GM23338 (cell line): ENCODE data around the gene SLC30A5. TPM values are rescaled to one million over a fixed set of nuclear protein-coding genes. Genes with fewer than 3 reads are reported as not detected.
"Not testable (repeated sequence)": the region's sequence is repeated elsewhere in the genome, so short reads cannot be mapped to it uniquely, and the experiment has no call there.

Source experiments
- ATAC-seq: fragments of 200-7000 bp; cut with Tn5 transposase; 3 replicates; pipeline ENCODE4 v1.9.1; 2020
- DNase-seq: peaks from one replicate; pipeline ENCODE4 v3.0.0-alpha.2; 2015; ENCODE audit warnings: low spot score
- H2AFZ ChIP-seq: fragments of 200-600 bp; sonication (generic); 2 replicates; pipeline ENCODE4 v1.8.0; 2016; ENCODE audit warnings: antibody characterized with exemption, mild to moderate bottlenecking, moderate library complexity
- H3F3A ChIP-seq: fragments of 200-600 bp; sonication (generic); replicated peaks from 2 replicates; pipeline ENCODE4 v1.8.0; 2017; ENCODE audit warnings: antibody characterized with exemption, mixed run types, low read depth
- H3K27ac ChIP-seq: fragments of 200-600 bp; sonication (generic); 2 replicates; pipeline ENCODE4 v1.6.1; 2016; ENCODE audit warnings: low read depth
- H3K27me3 ChIP-seq: fragments of 200-600 bp; sonication (generic); 2 replicates; pipeline ENCODE4 v1.8.0; 2016; ENCODE audit warnings: mild to moderate bottlenecking, mixed run types, moderate library complexity; ENCODE audit not compliant: insufficient read depth
- H3K36me3 ChIP-seq: fragments of 200-600 bp; sonication (generic); 2 replicates; pipeline ENCODE4 v1.8.0; 2016; ENCODE audit warnings: mild to moderate bottlenecking; ENCODE audit not compliant: insufficient read depth
- H3K4me1 ChIP-seq: fragments of 200-600 bp; sonication (generic); 2 replicates; pipeline ENCODE4 v1.8.0; 2016; ENCODE audit warnings: mild to moderate bottlenecking, moderate library complexity; ENCODE audit not compliant: insufficient read depth
- H3K4me2 ChIP-seq: fragments of 200-600 bp; sonication (generic); 2 replicates; pipeline ENCODE4 v1.7.1; 2017; ENCODE audit warnings: mixed run types
- H3K4me3 ChIP-seq: fragments of 200-600 bp; sonication (generic); 2 replicates; pipeline ENCODE4 v1.6.1; 2016; ENCODE audit warnings: mixed run types
- H3K79me2 ChIP-seq: fragments of 200-600 bp; sonication (generic); replicated peaks from 2 replicates; pipeline ENCODE4 v1.8.0; 2017; ENCODE audit warnings: mild to moderate bottlenecking; ENCODE audit not compliant: insufficient read depth
- H3K9me2 ChIP-seq: fragments of 200-600 bp; sonication (generic); 2 replicates; pipeline ENCODE4 v1.8.0; 2017; ENCODE audit not compliant: insufficient read depth
- H4K20me1 ChIP-seq: fragments of 200-600 bp; sonication (generic); replicated peaks from 2 replicates; pipeline ENCODE4 v1.8.0; 2017; ENCODE audit warnings: mild to moderate bottlenecking; ENCODE audit not compliant: insufficient read depth
- H3K27ac Mint-ChIP-seq: 2 replicates; pipeline ENCODE4 v1.8.0; 2020; ENCODE audit warnings: inconsistent platforms, mild to moderate bottlenecking, moderate library complexity, mixed read lengths
- H3K27me3 Mint-ChIP-seq: 3 replicates; pipeline ENCODE4 v1.8.0; 2022; ENCODE audit warnings: low read depth, mild to moderate bottlenecking, moderate library complexity, mixed read lengths, inconsistent platforms; ENCODE audit not compliant: insufficient read depth, poor library complexity
- H3K36me3 Mint-ChIP-seq: 3 replicates; pipeline ENCODE4 v1.8.0; 2021; ENCODE audit warnings: low read depth, mild to moderate bottlenecking, inconsistent platforms, moderate library complexity, mixed read lengths
- H3K4me1 Mint-ChIP-seq: 3 replicates; pipeline ENCODE4 v1.8.0; 2020; ENCODE audit warnings: mild to moderate bottlenecking, inconsistent platforms, mixed read lengths
- H3K4me3 Mint-ChIP-seq: 3 replicates; pipeline ENCODE4 v1.8.0; 2021; ENCODE audit warnings: moderate library complexity, mild to moderate bottlenecking, inconsistent platforms, mixed read lengths
- H3K9me3 Mint-ChIP-seq: 3 replicates; pipeline ENCODE4 v1.8.0; 2020; ENCODE audit warnings: moderate library complexity, mild to moderate bottlenecking, inconsistent platforms, mixed read lengths
- EZH2 ChIP-seq: fragments of 200-600 bp; sonication (generic); IDR thresholded peaks from one replicate; pipeline ENCODE4 v1.8.0; 2017; ENCODE audit warnings: antibody characterized with exemption, mild to moderate bottlenecking, low read depth; ENCODE audit not compliant: unreplicated experiment
- POLR2AphosphoS5 ChIP-seq: IDR thresholded peaks from 2 replicates; pipeline ENCODE4 v1.6.1; 2016; ENCODE audit warnings: antibody characterized with exemption, low read depth
- REST ChIP-seq: IDR thresholded peaks from one replicate; pipeline ENCODE4 v1.6.1; 2018; ENCODE audit warnings: antibody characterized with exemption; ENCODE audit not compliant: unreplicated experiment
- ZNF114 ChIP-seq: fragments of 250-450 bp; sonication (Bioruptor Pico); IDR thresholded peaks from 2 replicates; pipeline ENCODE4 v1.5.0; 2020; ENCODE audit warnings: mild to moderate bottlenecking, moderate library complexity
- ZNF331 ChIP-seq: fragments of 250-450 bp; sonication (Bioruptor Pico); IDR thresholded peaks from 2 replicates; pipeline ENCODE4 v1.5.0; 2020; ENCODE audit warnings: low read depth, mild to moderate bottlenecking, moderate library complexity
- polyA plus RNA-seq: library from polyadenylated mRNA; unstranded; fragments of >200 nt; fragmentation: Nextera tagmentation; extraction: Ambion mirVana; gene quantifications from 2 replicates; pipeline ENCODE4 v1.2.1, GENCODE V29; 2016
- total RNA-seq: library from RNA; depleted of rRNA; stranded (reverse); fragments of >200 nt; shearing (Covaris generic); gene quantifications from 2 replicates; pipeline ENCODE4 v1.2.3, GENCODE V29; 2014
- TF ChIP-seq, protein P1 (sequence below), 2 experiments: fragments of 200-600 bp in 1 of 2; sonication (generic) in 1 of 2; conservative IDR thresholded peaks; 2 replicates each; pipeline versions ENCODE4 v1.5.1 to v1.6.1; 2016 to 2017; ENCODE audit warnings: antibody characterized with exemption in 2 of 2, low read depth in 2 of 2, mild to moderate bottlenecking in 2 of 2, moderate library complexity in 1 of 2

The SLC30A5 gene
- total and polyA plus RNA-seq, 2 experiments from 2014 or later: 38.2 to 43.2 TPM

DNA sequence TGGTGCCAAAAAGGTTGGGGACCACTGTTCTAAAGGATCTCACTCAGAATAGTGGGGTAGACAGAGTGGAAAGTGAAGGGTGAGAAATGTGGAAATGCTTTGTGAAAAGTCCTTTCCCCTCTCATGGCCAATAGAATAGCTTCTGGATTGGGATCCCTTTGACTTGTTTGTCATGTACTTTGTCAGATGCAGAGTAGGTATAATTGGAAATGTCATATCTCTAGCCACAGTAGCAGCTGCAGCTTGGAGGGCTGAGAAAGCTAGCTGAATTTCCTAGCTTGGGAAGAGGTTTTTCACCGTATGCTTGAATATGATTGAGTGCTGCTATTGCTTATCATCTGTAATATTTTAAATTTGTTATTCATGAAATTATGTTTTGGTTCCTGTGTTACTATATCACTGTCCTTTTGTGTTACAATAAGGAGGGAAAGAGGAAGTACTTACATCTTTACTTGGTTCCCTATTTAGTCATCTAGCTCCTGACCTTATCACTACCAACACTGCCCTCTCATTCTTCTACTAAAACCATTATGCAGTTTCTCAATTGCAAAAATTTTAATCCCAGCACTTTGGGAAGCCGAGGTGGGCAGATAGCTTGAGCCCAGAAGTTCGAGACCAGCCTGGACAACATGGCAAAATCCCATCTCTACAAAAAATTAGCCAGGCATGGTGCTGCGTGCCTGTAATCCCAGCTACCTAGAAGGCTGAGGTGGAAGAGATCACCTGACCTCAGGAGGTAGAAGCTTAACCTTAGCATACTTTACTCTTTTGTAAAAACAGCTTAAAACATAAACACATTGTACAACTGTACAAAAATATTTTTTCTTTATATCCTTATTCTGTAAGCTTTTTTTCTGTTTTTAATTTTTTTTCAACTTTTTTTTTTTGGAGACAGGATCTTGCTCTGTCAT lies 12.4 kb downstream of the SLC30A5 start (continued):
- no peak for TF ChIP-seq ZNF114 (CRISPR knock-in tag)
- no peak for TF ChIP-seq EZH2
- no peak for TF ChIP-seq POLR2AphosphoS5
- TF ChIP-seq, protein P1, sequence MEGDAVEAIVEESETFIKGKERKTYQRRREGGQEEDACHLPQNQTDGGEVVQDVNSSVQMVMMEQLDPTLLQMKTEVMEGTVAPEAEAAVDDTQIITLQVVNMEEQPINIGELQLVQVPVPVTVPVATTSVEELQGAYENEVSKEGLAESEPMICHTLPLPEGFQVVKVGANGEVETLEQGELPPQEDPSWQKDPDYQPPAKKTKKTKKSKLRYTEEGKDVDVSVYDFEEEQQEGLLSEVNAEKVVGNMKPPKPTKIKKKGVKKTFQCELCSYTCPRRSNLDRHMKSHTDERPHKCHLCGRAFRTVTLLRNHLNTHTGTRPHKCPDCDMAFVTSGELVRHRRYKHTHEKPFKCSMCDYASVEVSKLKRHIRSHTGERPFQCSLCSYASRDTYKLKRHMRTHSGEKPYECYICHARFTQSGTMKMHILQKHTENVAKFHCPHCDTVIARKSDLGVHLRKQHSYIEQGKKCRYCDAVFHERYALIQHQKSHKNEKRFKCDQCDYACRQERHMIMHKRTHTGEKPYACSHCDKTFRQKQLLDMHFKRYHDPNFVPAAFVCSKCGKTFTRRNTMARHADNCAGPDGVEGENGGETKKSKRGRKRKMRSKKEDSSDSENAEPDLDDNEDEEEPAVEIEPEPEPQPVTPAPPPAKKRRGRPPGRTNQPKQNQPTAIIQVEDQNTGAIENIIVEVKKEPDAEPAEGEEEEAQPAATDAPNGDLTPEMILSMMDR (conservative IDR thresholded peaks at IDR 0.05; ENCODE audit: low read depth in 2 of 2): no peak

- DNase-seq, H2AFZ ChIP-seq, H3K27me3 Mint-ChIP-seq, H3K27ac ChIP-seq, H3K27me3 ChIP-seq, H3K9me2 ChIP-seq, H3K4me1 ChIP-seq, H3K4me1 Mint-ChIP-seq, H3K79me2 ChIP-seq, H3K4me3 Mint-ChIP-seq, H3F3A ChIP-seq, H3K4me3 ChIP-seq, H3K27ac Mint-ChIP-seq, H4K20me1 ChIP-seq, ATAC-seq, H3K4me2 ChIP-seq: not testable (repeated sequence)
- H3K36me3 Mint-ChIP-seq: peaks cover 63% of the 10 kb centered on the region
- H3K36me3 ChIP-seq: peaks cover 40% of the 10 kb centered on the region
- peaks cover 14% of the 10 kb centered on the region for H3K9me3 Mint-ChIP-seq
Observed at GRCh38 chr5:69108367-69108766, 14.6 kb downstream of the SLC30A5 start.

- peaks cover 14% of the 10 kb centered on the region for H3K9me3 Mint-ChIP-seq
- no peak overlapping the region for H3K27ac ChIP-seq
- no peak overlapping the region for H3K4me2 ChIP-seq
- TF ChIP-seq REST (no peak), ZNF331 (CRISPR knock-in tag) (no peak)
- H3K36me3 ChIP-seq: peaks cover 16% of the 10 kb centered on the region; the same call in 1 of the 2 replicates
- H3K27ac Mint-ChIP-seq: no peak overlapping the region
- no peaks in the 10 kb centered on the region for H3K4me1 Mint-ChIP-seq
- H3K27me3 Mint-ChIP-seq: no peaks in the 10 kb centered on the region
- ATAC-seq (no peak), DNase-seq (no peak)
- peaks cover 33% of the 10 kb centered on the region for H3K36me3 Mint-ChIP-seq
- no peaks in the 10 kb centered on the region for H3K9me2 ChIP-seq
- no peak overlapping the region for H2AFZ ChIP-seq
- H3K79me2 ChIP-seq: no peaks in the 10 kb centered on the region
- H3K4me1 ChIP-seq: no peaks in the 10 kb centered on the region
- no peaks in the 10 kb centered on the region for H3F3A ChIP-seq
- H3K4me3 Mint-ChIP-seq: no peak overlapping the region
- H3K4me3 ChIP-seq: no peak overlapping the region
- no peaks in the 10 kb centered on the region for H3K27me3 ChIP-seq
- no peaks in the 10 kb centered on the region for H4K20me1 ChIP-seq
Observed at GRCh38 chr5:69113851-69114250, 20.0 kb downstream of the SLC30A5 start.
